SK-N-DZ (cell line): Measurements from ENCODE around the gene CPNE4.

Source experiments
- DNase-seq: peaks from one replicate; pipeline ENCODE4 v3.0.0-alpha.2; 2015; ENCODE audit warnings: low spot score

The CPNE4 gene

DNA sequence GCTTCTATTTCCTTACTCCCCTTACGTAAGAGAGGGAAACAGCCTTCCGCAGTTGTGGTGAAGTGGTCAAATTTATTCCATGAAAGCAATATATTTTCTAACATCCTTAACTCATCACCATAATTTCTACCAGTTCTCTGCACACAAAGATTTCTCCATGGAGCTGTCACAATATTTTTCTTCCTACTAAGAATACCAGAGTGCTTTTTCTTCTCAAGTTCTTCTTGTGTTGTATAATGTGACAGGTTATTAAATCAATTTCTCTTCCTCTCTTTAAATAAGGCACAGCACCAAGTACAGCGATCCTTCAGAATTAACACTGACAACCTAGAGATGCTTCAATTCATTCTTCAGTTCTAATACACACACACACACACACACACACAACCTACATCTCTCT lies 153.0 kb downstream of the CPNE4 start:
- no peak for DNase-seq

DNA sequence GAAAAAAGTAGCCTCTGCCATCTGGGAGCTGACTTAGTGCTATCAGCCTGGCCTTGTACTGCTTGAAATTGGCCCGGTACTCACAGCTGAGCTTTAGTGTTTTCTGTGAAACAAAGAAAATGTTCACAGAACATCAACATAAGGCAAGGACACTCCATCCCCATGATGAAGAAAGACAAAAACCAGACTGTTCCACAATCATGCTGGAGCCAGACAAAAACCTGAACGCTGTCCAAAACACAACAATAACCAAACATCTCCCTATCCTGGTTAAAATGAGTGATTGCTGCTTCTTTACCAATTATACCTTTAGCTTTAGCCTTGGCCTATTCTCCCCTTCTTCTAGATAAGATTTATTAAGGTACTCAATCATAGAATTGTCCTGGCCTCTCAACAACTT lies 153.9 kb downstream of the CPNE4 start:
- DNase-seq: no peak

DNA sequence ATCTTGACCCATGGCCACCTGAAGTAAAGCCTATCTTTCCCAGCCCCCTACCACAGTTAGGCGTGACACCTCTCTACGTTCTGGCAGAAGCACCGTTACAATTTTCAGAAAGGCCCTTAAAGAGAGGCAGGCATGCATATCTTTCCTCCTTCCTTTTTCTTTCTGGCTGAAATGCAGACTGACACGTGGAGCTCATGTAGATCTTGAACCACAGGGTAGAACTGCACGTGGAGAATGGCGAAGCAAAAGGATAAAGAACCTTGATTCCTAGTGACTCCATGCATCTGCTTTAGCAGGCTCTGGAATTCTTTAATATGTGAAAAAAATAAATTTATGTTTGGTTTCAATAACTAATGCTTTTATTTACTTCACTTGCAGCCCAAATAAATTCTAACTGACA lies 166.6 kb downstream of the CPNE4 start:
- DNase-seq: no peak

DNA sequence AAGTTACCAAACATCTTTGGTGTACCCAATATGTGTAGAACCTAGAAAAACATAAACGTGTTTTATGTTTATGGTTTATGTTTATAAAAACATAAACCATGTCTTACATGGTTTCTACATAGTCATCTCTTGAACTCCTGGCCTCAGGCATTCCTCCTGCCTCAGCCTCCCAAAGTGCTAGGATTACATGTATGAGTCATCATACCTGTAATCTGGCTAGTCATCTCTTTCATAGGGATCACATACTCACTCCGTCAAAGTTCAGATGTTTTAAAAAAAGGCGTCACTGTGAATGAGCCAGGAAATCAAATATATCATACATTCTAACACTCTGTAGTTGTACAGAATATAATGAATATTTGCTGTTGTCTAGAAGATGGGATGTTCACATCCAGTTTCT lies 178.6 kb downstream of the CPNE4 start:
- DNase-seq: no peak

DNA sequence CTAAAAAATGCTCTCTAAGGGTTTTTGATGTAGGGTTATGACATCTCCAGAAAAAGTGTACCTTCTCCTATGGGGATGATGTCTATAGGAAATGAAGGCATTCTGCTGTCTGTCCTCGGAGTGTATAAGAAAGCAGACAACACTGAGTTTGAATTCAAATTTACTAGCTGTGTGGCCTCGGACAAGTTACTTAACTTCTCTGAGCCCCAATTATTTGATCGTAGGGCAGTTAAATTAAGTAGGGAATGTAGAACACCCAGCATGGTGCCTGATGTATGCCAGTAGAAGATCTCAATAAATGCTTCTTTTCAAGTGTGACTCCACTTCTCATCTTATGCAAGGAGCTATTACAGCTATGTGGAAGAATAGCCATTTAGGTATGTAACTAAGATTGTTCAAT lies 184.6 kb downstream of the CPNE4 start:
- DNase-seq: no peak

DNA sequence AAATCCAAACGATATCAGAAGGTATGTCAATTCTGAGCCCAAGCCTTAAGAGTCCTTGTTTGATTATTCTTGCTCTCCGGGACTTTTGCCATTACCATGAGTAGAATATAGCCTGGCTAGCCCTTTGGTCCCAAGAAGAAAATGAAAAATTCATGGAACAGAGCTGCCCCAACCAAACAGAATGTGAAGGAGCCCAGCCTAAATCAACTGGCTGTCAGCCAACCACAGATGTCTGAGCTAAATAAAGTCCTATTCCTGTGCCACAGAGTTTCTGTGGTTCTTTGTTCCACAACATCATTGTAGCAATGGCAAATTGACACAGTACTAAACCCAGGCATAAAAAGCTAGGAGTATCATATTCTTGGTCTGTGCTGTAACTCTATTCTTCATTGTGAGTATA lies 185.2 kb downstream of the CPNE4 start:
- no peak for DNase-seq

DNA sequence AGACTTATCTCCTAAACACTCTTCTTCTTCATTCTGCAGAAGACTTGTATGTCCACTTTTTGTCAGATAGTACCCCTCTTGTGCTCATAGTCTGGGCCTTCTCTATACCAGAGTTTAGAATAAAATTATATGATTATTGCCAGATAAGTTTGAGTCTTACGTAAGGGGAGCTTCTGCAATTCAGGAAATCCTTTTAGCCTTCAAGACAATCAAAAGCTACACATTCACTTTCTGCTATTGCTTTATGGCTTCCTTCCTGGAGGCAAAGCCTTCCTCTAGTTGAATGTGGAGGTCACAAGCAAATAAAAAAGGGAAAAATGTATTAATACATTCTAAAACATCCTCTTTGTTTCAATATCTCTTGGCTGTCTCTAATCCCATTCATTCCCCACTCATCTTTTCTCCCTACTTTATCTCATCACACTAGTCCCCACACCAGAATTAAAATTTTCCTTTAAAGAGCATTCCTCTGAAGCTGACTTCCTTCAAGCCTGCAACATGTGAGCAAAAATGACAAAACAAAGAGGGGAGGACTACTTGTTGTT lies 186.8 kb downstream of the CPNE4 start:
- no peak for DNase-seq

DNA sequence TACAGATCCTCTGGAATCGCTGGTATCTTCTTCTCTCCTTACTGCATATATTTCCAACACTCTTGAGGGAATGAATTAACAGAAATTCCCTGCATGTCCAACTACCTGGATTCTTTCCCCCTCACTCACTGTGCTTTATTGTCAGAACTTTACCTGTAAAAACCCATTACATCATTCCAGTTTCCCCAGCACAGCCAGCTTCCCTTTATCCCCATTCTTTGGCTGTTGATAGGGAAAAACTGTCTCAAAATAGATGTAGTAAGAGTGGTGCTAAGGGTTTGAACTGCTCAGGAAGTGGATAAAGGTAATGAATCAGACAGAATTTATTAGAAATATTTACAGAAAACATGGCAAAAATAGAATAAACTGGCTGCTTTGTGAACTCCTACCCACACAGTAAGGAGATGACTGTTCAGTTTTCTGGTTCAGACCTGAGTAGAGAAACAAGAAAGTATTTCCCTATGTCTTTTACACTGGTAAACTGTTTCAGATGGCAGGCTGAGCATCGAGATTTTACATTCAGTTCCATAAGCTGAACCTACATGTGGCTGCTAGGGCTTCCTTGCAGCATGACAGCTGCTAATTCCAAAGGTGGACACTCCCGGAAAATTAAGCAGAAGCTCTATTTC lies 188.4 kb downstream of the CPNE4 start:
- no peak for DNase-seq

DNA sequence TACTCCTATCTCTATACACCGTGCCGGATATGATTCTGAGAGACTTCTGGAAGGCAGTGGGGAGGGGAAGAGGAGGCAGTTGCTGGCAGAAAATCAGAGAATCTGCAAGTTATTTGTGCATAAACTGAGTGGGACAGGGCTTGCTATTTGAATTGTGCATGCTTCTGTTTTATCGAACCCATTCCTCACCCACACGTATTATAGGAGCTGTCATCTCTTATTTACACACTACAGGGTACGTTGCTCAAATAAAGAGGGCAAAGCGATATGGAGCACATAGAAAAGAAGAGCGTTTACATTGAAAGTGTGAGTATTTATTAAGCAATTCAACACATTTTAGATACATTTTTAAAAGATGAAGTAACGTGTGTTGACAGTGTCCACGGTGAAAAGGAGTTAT lies 191.6 kb downstream of the CPNE4 start:
- no peak for DNase-seq

DNA sequence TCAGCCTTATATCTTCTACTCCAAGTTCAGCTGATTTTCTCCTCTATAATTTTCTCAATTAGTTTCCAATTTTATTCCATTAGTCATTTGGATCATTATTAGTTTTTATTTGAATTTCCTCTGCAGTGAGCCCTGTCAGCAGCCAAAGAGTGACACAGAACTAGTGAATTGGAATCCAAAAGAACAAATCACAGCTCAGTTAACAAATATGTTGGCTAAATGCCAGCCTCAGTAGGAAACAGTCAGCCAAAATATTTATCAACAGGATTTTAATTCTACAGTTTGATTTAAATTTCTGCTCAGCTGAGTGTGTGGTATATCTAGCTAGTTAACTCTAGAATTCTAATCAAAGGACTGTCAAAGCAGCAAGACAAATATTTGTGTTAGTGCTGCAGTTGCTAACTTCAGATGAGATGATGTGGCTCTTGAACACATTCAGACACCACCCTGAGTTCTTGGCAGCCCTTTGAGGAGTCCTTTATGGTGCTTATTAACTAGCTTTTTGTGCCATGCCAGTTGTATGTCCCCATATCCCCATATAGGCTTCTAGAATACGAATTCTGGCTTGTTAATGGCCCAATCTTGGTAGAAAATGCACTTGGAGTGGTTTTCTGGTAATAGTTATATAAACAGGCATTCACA lies 194.5 kb downstream of the CPNE4 start:
- DNase-seq: no peak

DNA sequence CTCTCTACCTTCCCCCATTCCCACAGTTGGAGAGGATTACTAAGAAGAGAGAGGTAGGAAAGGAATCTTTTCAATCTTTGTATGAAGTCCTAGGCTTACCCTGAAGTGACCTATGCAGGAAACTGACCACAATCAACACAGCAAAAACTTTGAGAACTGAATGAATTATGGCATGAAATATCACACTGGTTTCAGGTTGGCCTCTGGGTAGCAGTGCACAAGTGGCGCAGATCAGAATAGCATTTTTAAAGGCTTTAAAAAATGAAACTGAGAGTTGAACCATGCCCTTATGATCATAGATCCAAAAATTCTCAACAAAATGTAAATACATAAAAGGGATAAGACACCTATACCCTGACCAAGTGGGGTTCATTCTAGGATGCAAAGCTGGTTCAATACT lies 198.9 kb downstream of the CPNE4 start:
- no peak for DNase-seq

DNA sequence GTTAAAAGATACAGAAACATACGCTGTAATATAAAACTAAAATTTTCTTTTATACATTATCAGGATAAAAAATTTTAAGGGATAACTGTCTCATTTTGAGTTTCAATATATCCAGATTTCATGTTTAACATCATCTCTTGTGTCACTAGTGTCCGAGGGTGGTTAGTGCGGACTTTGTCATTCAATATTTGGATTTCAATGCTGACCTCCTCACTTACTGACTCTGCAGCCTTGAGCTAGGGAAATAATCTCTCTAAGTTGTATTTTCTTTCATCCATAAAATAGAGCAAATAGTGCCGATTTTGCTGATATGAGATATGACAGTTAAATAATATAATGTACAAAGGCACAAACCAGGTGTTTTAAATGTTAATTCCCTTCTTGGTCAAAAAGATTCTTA lies 203.2 kb downstream of the CPNE4 start:
- no peak for DNase-seq

DNA sequence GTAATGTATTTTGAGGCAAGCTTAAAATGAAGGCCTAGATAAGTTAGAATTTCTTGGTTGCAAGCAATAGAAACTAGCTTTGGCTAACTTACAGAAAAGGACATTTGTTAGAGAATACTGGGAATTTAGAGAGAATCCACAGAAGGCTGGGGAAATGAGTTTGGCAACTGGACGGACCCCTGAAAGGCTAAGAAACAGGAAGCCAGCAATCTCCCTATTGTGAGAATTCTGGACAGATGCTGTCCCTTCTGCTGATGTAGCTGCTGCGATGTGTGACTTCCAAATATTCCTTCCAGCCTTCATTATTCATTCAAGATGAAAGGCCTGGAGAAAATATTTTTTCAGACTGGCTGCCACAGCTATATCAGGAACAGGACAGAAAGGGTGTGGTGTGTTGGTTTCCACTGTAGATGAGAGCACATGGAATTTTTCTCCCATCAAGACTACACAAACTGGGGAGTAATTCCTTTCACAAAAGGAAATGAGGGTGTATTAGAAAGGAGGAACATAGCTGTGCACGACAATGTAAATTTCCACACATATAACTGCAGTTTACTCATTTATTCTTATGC lies 213.5 kb downstream of the CPNE4 start:
- DNase-seq: no peak

DNA sequence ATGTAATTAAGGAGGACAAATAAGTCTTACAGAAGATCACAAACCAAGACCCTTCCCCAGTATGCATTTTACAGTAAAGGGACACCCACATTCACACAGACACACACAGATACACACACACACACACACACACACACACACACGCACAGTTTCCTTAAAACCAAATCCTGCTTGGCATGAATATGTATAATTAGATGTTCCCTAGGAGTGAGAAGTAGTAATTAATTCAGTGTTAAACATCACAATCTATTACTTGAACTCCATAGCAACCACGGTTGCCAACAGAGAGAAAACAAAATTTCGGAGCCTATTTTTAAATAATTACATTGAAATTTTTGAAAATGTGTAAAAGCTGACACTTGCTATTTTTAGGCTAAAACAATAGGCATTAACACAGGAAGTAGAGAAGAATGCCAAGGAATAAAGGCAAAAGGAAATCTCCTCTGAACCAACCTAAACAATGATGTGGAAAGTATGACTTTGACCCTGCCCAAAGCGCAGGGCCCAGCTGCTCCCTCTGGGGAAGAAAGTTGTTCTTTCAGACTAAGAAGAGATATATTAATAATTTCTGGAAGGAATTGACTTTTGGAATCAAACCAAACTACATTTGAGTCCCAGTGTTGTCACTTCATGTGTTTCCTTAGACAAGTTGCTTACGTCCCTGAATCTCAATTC lies 215.3 kb downstream of the CPNE4 start:
- no peak for DNase-seq

DNA sequence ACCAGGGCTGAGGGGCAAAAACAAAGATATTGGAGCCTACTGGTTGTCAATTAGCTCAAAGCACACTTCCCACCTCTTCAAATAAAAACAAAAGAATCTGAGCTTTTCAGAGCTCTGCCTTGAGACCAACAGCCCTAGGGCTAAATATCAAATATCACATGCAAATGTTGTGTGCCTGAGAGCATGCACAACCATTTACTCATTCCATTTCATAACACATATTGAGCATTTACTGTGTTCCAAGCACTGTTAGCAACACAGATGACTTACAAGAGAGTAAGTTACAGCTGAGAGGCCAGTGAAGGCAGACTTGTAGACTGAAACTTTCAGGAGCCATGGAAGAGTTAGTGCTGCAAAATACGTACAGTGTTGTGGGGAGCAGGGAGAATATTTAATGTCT lies 222.4 kb downstream of the CPNE4 start:
- no peak for DNase-seq

DNA sequence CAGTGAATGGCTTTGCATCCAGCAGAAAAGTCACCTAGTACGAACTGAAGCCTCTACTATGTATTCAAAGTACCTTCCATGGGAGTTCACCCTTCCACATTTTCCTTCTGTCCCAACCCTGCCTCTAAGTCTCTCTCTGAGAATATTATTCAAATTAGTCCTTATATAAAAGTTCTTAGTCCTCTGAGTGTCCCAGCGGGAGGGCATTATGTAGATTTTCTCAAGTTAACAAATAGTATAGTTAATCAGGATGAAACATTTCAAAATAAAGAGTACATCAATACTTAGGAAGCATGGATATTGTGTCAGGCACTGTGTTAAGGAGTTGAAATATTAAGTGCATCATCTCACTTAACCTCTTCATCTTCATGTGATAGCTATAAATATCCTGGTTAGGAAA lies 223.3 kb downstream of the CPNE4 start:
- no peak for DNase-seq

DNA sequence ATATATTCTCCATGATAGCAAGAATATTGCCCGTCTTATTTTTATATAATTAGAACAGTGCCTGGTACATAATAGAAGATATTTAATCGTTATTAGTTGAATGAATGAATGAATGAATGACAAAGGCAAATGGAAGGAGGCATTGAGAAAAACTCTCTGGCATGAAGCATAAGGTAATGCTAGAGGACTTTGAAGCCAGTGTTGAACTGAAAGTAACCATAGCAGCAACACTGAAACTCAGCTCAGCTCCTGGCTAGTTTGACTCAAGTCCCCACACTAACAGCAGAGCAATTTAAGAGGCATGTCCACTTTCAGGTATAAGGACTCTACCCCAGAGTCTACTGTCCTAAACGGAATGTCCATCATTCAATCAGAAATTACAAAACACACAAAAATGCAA lies 227.0 kb downstream of the CPNE4 start:
- no peak for DNase-seq

DNA sequence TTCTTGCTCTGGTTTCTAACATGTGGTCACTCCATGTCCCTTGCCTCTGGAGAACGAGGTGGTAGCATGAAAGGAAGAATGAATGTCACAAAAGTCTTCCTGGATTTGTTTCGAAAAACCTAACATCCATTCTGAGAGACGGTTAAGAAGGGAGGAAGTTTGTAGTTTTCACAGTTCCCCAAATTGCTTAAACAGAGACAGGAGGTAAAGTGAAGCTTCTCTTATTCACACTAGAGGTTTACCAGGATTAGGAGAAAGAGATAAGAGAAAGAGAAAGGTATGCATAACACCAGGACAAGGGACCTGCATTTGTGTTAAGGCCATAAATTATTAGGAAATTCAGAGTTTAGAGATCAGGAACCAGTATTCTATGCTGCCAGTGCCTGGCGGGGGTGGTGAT lies 228.1 kb downstream of the CPNE4 start:
- DNase-seq: no peak

DNA sequence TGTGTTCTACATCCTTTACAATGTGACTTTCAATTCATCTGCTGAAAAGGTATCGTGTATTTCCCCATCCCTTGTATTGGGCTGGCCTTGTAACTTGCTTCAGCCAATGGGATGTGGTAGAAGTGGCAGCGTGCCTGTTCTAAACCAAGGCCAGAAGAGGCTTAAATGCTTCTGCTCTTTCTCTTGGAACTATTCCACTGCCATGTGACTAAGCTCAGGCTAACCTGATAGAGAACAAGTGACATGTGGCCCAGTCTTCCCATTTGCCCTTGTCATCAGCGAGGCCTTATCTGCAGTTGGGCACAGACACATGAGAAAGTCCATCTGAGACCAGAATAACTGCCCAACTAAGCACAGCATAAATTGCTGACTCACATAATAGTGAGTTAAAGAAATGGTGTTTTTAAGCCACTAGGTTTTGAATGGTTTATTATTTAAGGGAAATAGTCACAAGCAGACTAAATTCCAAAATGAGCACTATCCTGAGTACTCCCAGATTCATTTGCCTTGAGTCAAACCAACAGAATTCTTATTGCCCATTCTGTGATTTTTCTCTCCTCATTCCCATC lies 230.2 kb downstream of the CPNE4 start:
- no peak for DNase-seq

DNA sequence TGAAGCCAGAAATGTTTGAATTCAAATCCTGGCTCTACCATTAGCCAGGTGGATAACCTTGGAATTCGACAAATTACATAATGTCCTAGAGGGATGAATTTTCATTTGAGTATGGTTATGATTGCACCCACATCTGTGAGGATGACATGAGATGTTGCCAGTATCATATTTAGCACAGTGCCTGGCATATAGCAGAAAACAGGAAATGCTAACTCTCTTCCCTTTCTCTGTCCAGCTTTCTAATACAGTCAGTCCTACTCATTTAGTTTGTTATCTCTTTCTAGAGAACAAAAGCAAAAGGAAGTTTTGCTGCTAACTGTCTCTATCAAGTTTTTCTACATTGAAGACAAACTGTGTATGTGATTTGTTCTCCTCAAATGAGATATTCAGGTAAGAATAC lies 231.7 kb downstream of the CPNE4 start:
- no peak for DNase-seq

DNA sequence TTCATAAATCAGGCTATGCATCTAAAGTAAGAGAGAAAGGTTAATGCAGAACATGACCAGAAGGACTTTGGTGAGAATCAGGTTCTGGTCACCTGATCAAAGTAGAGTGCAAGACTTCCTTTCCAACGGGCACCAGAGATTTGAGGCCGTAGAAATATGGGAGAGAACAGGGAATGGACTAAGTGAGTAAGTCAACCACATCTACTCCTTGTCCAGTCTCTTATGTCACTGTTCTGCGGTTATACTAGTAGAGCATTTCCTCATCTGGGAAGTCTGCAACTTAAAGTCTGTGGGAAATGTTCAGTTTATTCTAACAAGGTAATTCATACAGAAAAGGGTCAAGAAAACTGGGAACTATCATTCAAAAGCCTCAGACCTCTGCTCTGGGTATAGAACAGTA lies 232.8 kb downstream of the CPNE4 start:
- no peak for DNase-seq

DNA sequence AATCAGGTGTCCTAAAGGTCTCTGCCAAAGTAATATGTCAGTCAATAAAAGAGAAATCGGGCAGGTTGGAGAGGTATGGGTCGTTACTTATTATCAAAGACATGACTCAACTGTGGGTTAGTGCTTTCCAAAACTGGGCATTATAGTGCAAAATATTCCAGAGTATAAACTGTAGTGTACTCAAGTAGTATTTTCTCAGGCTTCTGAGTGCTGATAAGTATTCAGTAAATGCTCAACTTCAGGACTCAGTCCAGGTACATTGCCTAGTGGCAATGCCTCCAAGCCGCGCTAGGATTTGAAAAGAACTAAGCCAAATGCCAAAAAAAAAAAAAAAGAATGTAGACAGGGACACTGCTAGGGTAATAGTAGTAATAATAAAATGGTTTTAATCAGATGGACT lies 233.2 kb downstream of the CPNE4 start:
- no peak for DNase-seq
